WTC11 (cell line): ENCODE measurements around the gene C16orf54.

Experiments
- ESRRA ChIP-seq: sonication (generic); formaldehyde crosslinking; IDR thresholded peaks from 2 replicates; pipeline ENCODE4 v1.8.1; 2022; ENCODE audit warnings: mild to moderate bottlenecking, missing genetic modification reagents, borderline replicate concordance
- JUN ChIP-seq: sonication (generic); formaldehyde crosslinking; IDR thresholded peaks from 2 replicates; pipeline ENCODE4 v1.8.0; 2023; ENCODE audit warnings: mild to moderate bottlenecking, missing genetic modification reagents
- NR2C2 ChIP-seq: sonication (generic); formaldehyde crosslinking; IDR thresholded peaks from 2 replicates; pipeline ENCODE4 v1.8.0; 2022; ENCODE audit warnings: mild to moderate bottlenecking, missing genetic modification reagents
- TP53 ChIP-seq: sonication (generic); formaldehyde crosslinking; IDR thresholded peaks from 2 replicates; pipeline ENCODE4 v1.8.1; 2023; ENCODE audit warnings: mild to moderate bottlenecking, missing genetic modification reagents
- ZNF138 ChIP-seq: sonication (generic); formaldehyde crosslinking; conservative IDR thresholded peaks from 2 replicates; pipeline ENCODE4 v1.8.1; 2022; ENCODE audit warnings: mild to moderate bottlenecking, moderate library complexity, missing genetic modification reagents
- TF ChIP-seq, protein P1 (sequence below): fragments of 200-600 bp; IDR thresholded peaks from 2 replicates; pipeline ENCODE4 v1.8.0; 2022; ENCODE audit warnings: antibody characterized with exemption
- TF ChIP-seq, protein P2 (sequence below): sonication (generic); formaldehyde crosslinking; IDR thresholded peaks from 2 replicates; pipeline ENCODE4 v1.8.1; 2022; ENCODE audit warnings: mild to moderate bottlenecking, missing genetic modification reagents, moderate library complexity, borderline replicate concordance
- TF ChIP-seq, protein P3 (sequence below): sonication (generic); formaldehyde crosslinking; IDR thresholded peaks from 2 replicates; pipeline ENCODE4 v1.8.1; 2023; ENCODE audit warnings: mild to moderate bottlenecking, moderate library complexity, missing genetic modification reagents
- TF ChIP-seq, protein P4 (sequence below): sonication (generic); formaldehyde crosslinking; IDR thresholded peaks from 2 replicates; pipeline ENCODE4 v1.8.0; 2022; ENCODE audit warnings: mild to moderate bottlenecking, missing genetic modification reagents

DNA sequence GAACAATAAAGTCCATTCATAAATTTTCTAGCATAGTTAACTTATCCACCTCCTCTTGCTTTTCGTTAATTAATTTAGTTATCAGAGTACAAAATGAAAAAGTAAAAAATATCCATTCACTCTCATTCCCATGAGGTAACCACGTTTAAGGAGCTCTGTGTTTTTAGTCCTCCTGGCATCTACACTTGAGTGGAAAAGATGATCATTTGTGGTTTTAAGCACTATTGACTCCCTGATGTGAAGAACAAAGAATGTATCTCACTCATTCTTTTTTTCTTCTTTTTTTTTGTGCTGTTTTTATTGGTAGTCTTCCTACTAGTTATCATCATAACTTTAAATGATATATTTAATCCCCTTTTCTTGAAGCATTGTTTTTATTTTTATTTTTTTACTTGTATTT lies 40.8 kb downstream of the C16orf54 start:
- TF ChIP-seq, protein P1, sequence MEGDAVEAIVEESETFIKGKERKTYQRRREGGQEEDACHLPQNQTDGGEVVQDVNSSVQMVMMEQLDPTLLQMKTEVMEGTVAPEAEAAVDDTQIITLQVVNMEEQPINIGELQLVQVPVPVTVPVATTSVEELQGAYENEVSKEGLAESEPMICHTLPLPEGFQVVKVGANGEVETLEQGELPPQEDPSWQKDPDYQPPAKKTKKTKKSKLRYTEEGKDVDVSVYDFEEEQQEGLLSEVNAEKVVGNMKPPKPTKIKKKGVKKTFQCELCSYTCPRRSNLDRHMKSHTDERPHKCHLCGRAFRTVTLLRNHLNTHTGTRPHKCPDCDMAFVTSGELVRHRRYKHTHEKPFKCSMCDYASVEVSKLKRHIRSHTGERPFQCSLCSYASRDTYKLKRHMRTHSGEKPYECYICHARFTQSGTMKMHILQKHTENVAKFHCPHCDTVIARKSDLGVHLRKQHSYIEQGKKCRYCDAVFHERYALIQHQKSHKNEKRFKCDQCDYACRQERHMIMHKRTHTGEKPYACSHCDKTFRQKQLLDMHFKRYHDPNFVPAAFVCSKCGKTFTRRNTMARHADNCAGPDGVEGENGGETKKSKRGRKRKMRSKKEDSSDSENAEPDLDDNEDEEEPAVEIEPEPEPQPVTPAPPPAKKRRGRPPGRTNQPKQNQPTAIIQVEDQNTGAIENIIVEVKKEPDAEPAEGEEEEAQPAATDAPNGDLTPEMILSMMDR, result no peak
- TF ChIP-seq, protein P2, sequence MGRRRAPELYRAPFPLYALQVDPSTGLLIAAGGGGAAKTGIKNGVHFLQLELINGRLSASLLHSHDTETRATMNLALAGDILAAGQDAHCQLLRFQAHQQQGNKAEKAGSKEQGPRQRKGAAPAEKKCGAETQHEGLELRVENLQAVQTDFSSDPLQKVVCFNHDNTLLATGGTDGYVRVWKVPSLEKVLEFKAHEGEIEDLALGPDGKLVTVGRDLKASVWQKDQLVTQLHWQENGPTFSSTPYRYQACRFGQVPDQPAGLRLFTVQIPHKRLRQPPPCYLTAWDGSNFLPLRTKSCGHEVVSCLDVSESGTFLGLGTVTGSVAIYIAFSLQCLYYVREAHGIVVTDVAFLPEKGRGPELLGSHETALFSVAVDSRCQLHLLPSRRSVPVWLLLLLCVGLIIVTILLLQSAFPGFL, result no peak
- TF ChIP-seq, protein P3, sequence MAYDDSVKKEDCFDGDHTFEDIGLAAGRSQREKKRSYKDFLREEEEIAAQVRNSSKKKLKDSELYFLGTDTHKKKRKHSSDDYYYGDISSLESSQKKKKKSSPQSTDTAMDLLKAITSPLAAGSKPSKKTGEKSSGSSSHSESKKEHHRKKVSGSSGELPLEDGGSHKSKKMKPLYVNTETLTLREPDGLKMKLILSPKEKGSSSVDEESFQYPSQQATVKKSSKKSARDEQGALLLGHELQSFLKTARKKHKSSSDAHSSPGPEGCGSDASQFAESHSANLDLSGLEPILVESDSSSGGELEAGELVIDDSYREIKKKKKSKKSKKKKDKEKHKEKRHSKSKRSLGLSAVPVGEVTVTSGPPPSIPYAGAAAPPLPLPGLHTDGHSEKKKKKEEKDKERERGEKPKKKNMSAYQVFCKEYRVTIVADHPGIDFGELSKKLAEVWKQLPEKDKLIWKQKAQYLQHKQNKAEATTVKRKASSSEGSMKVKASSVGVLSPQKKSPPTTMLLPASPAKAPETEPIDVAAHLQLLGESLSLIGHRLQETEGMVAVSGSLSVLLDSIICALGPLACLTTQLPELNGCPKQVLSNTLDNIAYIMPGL, result no peak
- TF ChIP-seq ZNF138 (CRISPR knock-in tag) (no peak), TP53 (no peak), NR2C2 (CRISPR knock-in tag) (no peak), JUN (CRISPR knock-in tag) (no peak), ESRRA (CRISPR knock-in tag) (no peak)
- TF ChIP-seq, protein P4, sequence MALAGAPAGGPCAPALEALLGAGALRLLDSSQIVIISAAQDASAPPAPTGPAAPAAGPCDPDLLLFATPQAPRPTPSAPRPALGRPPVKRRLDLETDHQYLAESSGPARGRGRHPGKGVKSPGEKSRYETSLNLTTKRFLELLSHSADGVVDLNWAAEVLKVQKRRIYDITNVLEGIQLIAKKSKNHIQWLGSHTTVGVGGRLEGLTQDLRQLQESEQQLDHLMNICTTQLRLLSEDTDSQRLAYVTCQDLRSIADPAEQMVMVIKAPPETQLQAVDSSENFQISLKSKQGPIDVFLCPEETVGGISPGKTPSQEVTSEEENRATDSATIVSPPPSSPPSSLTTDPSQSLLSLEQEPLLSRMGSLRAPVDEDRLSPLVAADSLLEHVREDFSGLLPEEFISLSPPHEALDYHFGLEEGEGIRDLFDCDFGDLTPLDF, result no peak
